Embryonic facial prominence (tissue), 1 donor: Measurements from ENCODE around the gene CBX1.

Source experiments
- DNase-seq: peaks from one replicate; pipeline ENCODE4 v3.0.0-alpha.2; 2016; ENCODE audit errors: extremely low spot score

CBX1 gene

DNA sequence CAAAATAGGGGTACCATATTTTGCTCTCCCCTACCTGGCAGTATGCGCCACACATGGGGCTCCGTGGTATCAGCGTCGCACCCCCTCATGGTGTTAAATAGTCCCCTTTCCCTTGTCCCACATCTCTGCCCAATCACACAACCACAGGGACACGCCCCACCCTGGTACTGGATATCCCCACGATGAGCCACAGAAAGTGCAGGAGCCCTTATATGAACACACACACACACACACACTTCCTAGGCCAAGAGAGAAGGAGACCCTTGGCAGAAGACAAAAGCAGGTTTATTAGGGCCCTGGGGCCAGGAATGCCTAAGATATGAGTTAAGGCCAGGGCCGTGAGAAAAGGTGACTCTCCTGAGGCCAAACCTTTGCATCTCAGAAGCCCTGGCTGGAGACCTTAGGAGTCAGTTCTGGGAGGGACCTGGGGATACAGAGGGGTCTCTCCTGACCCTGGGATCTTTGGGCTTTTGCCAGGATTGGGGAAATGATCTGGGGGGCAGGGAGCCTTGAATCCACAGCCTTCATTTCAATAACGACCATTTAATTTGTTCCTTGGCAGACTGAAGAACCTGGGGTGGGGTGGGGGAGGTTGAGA is 75.3 kb downstream of the CBX1 start:
- DNase-seq: no peak

- peak; percentile 93 for DNase-seq
These were observed 76.0 kb downstream of the CBX1 start for GRCh38 chr17:48025040-48025903.

DNA sequence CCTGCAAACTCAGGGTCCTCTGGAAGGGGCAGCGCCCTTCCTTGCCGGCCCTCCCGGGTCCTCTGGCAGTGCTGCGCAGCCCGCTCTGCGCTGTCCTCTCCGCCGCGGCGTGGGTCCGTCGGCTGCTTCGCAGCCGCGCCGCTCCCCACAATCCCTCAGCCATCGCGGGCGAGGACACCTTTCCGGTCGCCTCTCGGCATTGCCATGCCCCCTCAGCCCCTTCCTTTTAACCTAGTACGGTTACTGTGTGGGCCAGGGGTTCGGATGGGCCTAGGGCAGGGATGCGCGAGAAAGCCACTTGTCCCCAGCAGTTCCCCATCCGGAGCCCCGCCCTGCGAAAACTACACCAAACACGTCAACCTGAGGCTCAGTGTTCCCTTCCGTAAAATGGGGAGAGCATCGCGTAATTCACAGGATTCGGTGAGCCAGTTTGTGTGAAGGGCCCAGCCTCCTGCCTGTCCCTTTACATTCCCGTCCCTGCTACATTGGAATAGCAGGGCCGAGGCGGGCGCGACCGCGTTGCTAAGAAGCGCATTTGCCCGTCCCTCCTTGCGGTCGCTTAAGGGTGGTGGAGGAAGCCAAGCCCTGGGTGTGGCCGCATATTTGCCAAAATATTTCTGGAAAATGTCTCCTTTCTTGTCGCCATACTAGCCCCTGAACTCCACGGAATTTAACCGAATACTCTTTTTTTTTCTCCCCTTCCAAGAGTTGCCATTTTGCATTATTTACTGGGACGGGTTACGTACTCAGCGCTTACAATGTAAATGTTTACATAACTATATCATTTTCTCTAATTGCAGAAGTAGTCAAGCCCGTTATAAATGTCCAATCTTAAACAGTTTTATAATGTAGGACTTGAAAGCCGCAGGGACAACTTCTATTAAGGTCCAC is 76.9 kb downstream of the CBX1 start:
- DNase-seq: no peak

- no peak for DNase-seq
These were observed 77.7 kb downstream of the CBX1 start for GRCh38 chr17:48023400-48024148.

GRCh38 chr17:48022901-48023300 is 78.4 kb downstream of the CBX1 start:
- DNase-seq: no peak

DNA sequence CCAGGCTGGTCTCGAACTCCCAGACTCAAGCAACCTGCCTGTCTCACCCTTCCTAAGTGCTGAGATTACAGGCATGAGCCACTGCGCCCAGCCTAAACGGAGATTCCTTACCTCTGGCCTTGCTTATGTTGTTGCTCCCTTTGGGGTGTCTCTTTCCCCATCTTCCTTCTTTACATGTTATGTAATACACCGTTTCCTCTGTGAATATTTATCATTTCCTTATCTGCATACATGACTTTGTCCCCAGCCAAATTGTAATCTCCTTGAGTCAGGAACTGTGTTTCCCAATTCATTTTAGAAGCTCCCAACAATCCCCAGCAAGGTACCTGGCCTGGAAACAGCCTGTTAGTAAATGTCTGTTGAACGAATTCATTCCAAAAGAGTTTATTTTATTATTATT is 79.3 kb downstream of the CBX1 start:
- no peak for DNase-seq
